Keratinocyte (primary cell): ENCODE data around the gene MAP4. TPM values are rescaled to one million over a fixed set of nuclear protein-coding genes. Genes with fewer than 3 reads are reported as not detected.

Experiments
- DNase-seq: peaks from one replicate; pipeline ENCODE4 v3.0.0-alpha.2; 2011; ENCODE audit warnings: low read depth, missing footprints, low spot score
- FAIRE-seq: peaks from 2 replicates; lab custom pipeline; 2011; peaks lifted over from hg19 to GRCh38; lab: Jason Lieb, UNC
- H2AFZ ChIP-seq: 2 replicates; pipeline ENCODE4 v1.6.0; 2012; ENCODE audit warnings: low read length, control low read depth, inconsistent platforms; ENCODE audit not compliant: control insufficient read depth
- H3K27ac ChIP-seq: 2 replicates; pipeline ENCODE4 v1.5.1; 2011; ENCODE audit warnings: low read length; ENCODE audit not compliant: control insufficient read depth, insufficient read depth
- H3K27me3 ChIP-seq: 3 replicates; pipeline ENCODE4 v1.6.0; 2011; ENCODE audit warnings: low read length; ENCODE audit not compliant: control insufficient read depth, insufficient read depth; ENCODE audit errors: extremely low read depth
- H3K36me3 ChIP-seq, 2 experiments: 2 replicates in 1 of 2; 3 replicates in 1 of 2; pipeline ENCODE4 v1.5.1; 2011; ENCODE audit warnings: low read length in 2 of 2, mild to moderate bottlenecking in 1 of 2; ENCODE audit not compliant: control insufficient read depth in 2 of 2, insufficient read depth in 2 of 2; ENCODE audit errors: extremely low read depth in 1 of 2
- H3K4me1 ChIP-seq: 3 replicates; pipeline ENCODE4 v1.5.1; 2011; ENCODE audit warnings: low read length; ENCODE audit not compliant: control insufficient read depth, insufficient read depth; ENCODE audit errors: extremely low read depth
- H3K4me2 ChIP-seq: 3 replicates; pipeline ENCODE4 v1.6.0; 2011; ENCODE audit warnings: low read depth, low read length; ENCODE audit not compliant: control insufficient read depth, insufficient read depth; ENCODE audit errors: extremely low read depth
- H3K4me3 ChIP-seq, 3 experiments: fragments of 200-600 bp in 1 of 3; sonication (generic) in 1 of 3; 2 replicates in 2 of 3; 3 replicates in 1 of 3; pipeline ENCODE4 v1.5.1; 2011 to 2016; ENCODE audit warnings: low read length in 3 of 3, mild to moderate bottlenecking in 3 of 3, control low read depth in 2 of 3, inconsistent platforms in 1 of 3, low read depth in 1 of 3, mixed read lengths in 1 of 3, mixed run types in 1 of 3, moderate library complexity in 1 of 3; ENCODE audit not compliant: control insufficient read depth in 2 of 3, insufficient read depth in 2 of 3; ENCODE audit errors: extremely low read depth in 1 of 3
- H3K79me2 ChIP-seq: 2 replicates; pipeline ENCODE4 v1.6.0; 2012; ENCODE audit warnings: low read length; ENCODE audit not compliant: control insufficient read depth, insufficient read depth
- H3K9ac ChIP-seq: 3 replicates; pipeline ENCODE4 v1.6.0; 2011; ENCODE audit warnings: low read length; ENCODE audit not compliant: control insufficient read depth, insufficient read depth; ENCODE audit errors: extremely low read depth
- H3K9me1 ChIP-seq: 3 replicates; pipeline ENCODE4 v1.6.0; 2011; ENCODE audit warnings: low read length; ENCODE audit not compliant: control insufficient read depth, insufficient read depth; ENCODE audit errors: extremely low read depth
- H3K9me3 ChIP-seq: 2 replicates; pipeline ENCODE4 v1.5.1; 2012; ENCODE audit warnings: low read depth, low read length; ENCODE audit not compliant: control insufficient read depth
- H4K20me1 ChIP-seq: 3 replicates; pipeline ENCODE4 v1.6.0; 2011; ENCODE audit warnings: low read length; ENCODE audit not compliant: control insufficient read depth, insufficient read depth; ENCODE audit errors: extremely low read depth
- EZH2 ChIP-seq: IDR thresholded peaks from one replicate; pipeline ENCODE4 v1.6.1; 2012; ENCODE audit warnings: inconsistent platforms, mild to moderate bottlenecking, low read length, moderate library complexity
- dilution Hi-C: fragments of 300-500 bp; cut with MboI; formaldehyde crosslinking; loops from one replicate; pipeline ENCODE4 v1.7.0; 2020; ENCODE audit warnings: low sequenced_read_pairs; ENCODE audit not compliant: extremely low pct_ligation_motif_present
- polyA plus RNA-seq, 5 experiments: library from polyadenylated mRNA; depleted of rRNA in 3 of 5; stranded (reverse) in 3 of 5; stranded (forward) in 1 of 5; unstranded in 1 of 5; fragments of >200 nt; gene quantifications; 1 replicate in 1 of 5; 2 replicates in 3 of 5; 3 replicates in 1 of 5; pipeline versions ENCODE4 v1.2.1 to v1.2.3, GENCODE V29; 2011 to 2012; ENCODE audit warnings: missing spikeins in 2 of 5, low read depth in 1 of 5, low replicate concordance in 1 of 5
- TF ChIP-seq, protein P1 (sequence below), 3 experiments: IDR thresholded peaks in 1 of 3; conservative IDR thresholded peaks in 1 of 3; optimal IDR thresholded peaks in 1 of 3; 2 replicates in 2 of 3; 3 replicates in 1 of 3; pipeline versions ENCODE3 to v1.5.1; 2011; ENCODE audit warnings: low read length in 3 of 3, mild to moderate bottlenecking in 3 of 3, moderate library complexity in 2 of 3, control low read depth in 1 of 3, inconsistent platforms in 1 of 3; ENCODE audit not compliant: insufficient read depth in 2 of 3; ENCODE audit errors: extremely low read depth in 1 of 3

MAP4 gene
- polyA plus RNA-seq, 1 donor (not counting 4 experiments of a cell fraction or from before 2014, with no cell fraction given), result 110 TPM

DNA sequence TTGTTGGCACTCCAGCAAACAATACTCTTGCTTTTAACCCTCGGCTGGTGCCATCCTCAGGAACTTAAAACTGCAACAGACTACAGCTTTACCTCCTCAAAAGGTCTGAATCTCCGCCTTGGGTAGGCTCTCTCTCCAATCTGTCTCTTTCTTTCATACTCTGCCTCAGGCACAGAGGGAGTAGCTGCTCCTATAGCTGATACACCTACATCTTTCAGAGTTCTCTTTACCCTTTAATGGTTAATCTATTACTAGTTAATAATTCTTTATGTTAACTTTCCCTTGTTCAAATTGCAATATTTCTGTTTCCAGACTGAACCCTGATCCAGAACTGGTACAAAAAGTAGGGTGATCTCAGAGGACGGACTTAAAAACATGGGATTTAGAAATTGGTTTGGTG is 66.2 kb downstream of the MAP4 start:
- H3K4me3 ChIP-seq, result no peak overlapping the region
- H3K27me3 ChIP-seq, result no peaks in the 10 kb centered on the region
- H3K27ac ChIP-seq, result no peak overlapping the region
- FAIRE-seq (no peak), DNase-seq (no peak)
- H3K9me1 ChIP-seq, result peaks cover 3% of the 10 kb centered on the region
- dilution Hi-C loops, result no loop called here
- no peaks in the 10 kb centered on the region for H3K36me3 ChIP-seq
- H3K4me2 ChIP-seq, result no peak overlapping the region
- H3K9me3 ChIP-seq, result no peaks in the 10 kb centered on the region
- no peaks in the 10 kb centered on the region for H4K20me1 ChIP-seq
- H3K4me1 ChIP-seq, result no peaks in the 10 kb centered on the region
- H3K79me2 ChIP-seq, result peaks cover 16% of the 10 kb centered on the region
- H2AFZ ChIP-seq, result no peak overlapping the region
- no peak for TF ChIP-seq EZH2
- TF ChIP-seq, protein P1, sequence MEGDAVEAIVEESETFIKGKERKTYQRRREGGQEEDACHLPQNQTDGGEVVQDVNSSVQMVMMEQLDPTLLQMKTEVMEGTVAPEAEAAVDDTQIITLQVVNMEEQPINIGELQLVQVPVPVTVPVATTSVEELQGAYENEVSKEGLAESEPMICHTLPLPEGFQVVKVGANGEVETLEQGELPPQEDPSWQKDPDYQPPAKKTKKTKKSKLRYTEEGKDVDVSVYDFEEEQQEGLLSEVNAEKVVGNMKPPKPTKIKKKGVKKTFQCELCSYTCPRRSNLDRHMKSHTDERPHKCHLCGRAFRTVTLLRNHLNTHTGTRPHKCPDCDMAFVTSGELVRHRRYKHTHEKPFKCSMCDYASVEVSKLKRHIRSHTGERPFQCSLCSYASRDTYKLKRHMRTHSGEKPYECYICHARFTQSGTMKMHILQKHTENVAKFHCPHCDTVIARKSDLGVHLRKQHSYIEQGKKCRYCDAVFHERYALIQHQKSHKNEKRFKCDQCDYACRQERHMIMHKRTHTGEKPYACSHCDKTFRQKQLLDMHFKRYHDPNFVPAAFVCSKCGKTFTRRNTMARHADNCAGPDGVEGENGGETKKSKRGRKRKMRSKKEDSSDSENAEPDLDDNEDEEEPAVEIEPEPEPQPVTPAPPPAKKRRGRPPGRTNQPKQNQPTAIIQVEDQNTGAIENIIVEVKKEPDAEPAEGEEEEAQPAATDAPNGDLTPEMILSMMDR (optimal IDR thresholded peaks at IDR 0.05 in 1 of 3, IDR thresholded peaks at IDR 0.05 in 1 of 3, conservative IDR thresholded peaks at IDR 0.05 in 1 of 3; ENCODE audit: extremely low read depth in 1 of 3, insufficient read depth in 2 of 3, low read length in 3 of 3), result no peak
- no peak overlapping the region for H3K9ac ChIP-seq

DNA sequence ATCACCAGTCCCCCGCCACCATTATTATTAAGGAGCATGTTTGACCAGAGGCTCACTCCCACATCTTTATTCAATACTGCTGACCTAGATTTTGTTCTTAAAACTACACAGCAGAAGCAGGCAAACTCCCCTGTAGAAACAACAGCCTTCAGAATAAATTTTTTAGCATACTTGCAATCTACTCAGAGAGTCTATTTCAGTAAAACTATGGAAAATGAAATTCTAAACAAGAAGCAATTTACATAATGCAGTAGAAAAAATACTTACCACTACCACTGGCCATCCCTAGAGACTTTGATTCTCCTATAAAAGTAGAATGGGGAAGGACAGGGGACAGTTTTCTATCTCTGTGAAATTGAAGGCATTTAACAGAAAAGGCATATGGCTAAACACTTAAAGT is 76.0 kb downstream of the MAP4 start:
- dilution Hi-C loops, result no loop called here
- Histone ChIP-seq H3K4me2 (no peak overlapping the region), H2AFZ (no peak overlapping the region), H3K4me3 (no peak overlapping the region), H3K9me1 (no peaks in the 10 kb centered on the region), H3K27me3 (no peaks in the 10 kb centered on the region), H3K79me2 (peaks cover 27% of the 10 kb centered on the region), H3K4me1 (no peaks in the 10 kb centered on the region), H3K9me3 (no peaks in the 10 kb centered on the region), H3K36me3 (no peaks in the 10 kb centered on the region), H4K20me1 (peaks cover 3% of the 10 kb centered on the region), H3K9ac (no peak overlapping the region), H3K27ac (no peak overlapping the region)
- FAIRE-seq (no peak), DNase-seq (no peak)
- TF ChIP-seq, protein P1 (optimal IDR thresholded peaks at IDR 0.05 in 1 of 3, IDR thresholded peaks at IDR 0.05 in 1 of 3, conservative IDR thresholded peaks at IDR 0.05 in 1 of 3; ENCODE audit: extremely low read depth in 1 of 3, insufficient read depth in 2 of 3, low read length in 3 of 3), result no peak
- TF ChIP-seq EZH2, result no peak
